GM21576 (cell line): ENCODE measurements around the gene IKBKG.
"Not testable (repeated sequence)": the region's sequence is repeated elsewhere in the genome, so short reads cannot be mapped to it uniquely, and the experiment has no call there.

Source experiments
- ATAC-seq: cut with Tn5 transposase; IDR thresholded peaks from one replicate; pipeline ENCODE4 v1.9.1; 2021; ENCODE audit warnings: mild to moderate bottlenecking, moderate library complexity; ENCODE audit not compliant: unreplicated experiment

Gene IKBKG

GRCh38 chrX:154603438-154604430, 56.3 kb downstream of the IKBKG start:
- ATAC-seq, result no peak

- no peak for ATAC-seq
Observed at GRCh38 chrX:154605566-154605965, 58.1 kb downstream of the IKBKG start.

- ATAC-seq, result no peak
Observed at GRCh38 chrX:154607370-154607769, 60.0 kb downstream of the IKBKG start.

GRCh38 chrX:154607976-154608375, 60.6 kb downstream of the IKBKG start:
- not testable (repeated sequence) for ATAC-seq

GRCh38 chrX:154608823-154609222, 61.4 kb downstream of the IKBKG start:
- not testable (repeated sequence) for ATAC-seq

GRCh38 chrX:154611146-154611545, 63.7 kb downstream of the IKBKG start:
- not testable (repeated sequence) for ATAC-seq

GRCh38 chrX:154613586-154613985, 66.2 kb downstream of the IKBKG start:
- not testable (repeated sequence) for ATAC-seq
